ENCODE results near the gene ZNF385A.

Gene ZNF385A

DNA sequence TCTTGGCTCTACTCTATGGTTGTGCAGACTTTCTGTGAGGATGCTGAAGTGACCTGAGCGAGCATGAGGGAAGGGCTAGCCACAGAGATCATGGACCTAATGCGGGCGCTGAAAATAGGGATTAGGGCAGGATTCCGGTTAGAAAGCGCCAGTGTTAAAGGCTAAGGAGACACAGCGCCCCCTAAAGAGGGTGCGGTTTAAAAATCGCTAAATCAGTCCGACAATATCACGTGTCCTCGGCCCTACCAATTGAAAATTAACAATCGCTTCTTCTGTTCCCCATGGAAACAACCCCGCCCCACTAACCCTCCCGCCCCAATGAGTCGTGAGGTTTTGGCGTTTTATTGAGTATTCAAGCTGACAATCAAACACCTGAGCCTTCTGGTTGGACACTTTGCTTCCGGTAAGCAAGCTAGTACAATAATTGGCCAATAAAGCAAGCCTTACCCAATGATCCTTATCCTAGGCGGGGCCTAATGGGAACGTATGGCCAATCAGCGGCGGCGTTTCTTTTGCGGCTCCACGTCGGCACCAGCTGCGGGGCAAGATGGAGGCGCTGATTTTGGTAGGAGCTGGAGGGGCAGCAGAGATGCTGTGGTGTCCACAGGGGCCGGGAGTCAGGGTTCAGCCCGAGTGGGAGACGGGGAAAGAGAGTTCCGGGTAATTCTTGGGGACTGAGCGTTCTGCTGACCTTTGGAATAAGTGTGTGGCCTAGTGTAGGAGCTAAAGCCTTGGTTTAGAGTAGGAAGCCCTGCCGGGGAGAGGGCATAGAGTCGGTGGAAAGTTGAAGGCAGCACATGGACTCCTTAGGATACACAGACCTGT is 59.7 kb downstream of the ZNF385A start, which contains the start of gene COPZ1:
TSS of gene COPZ1 (plus strand) at position 515 of the 825 bp plus-strand sequence. CDS start at position 548, 33 bp downstream.
- H3K4me3 ChIP-seq (ENCODE audit: control insufficient read depth, low read depth, low read length), result peak within 1 kb of the TSS; percentile 98
- DNase-seq (ENCODE audit: low read depth), result peak; percentile 100
- peak; percentile 73 for TF ChIP-seq CTCF (conservative IDR thresholded peaks at IDR 0.05; ENCODE audit: control insufficient read depth, insufficient read depth, low read depth, low read length)

GRCh38 chr12:54321363-54321762 is 63.2 kb downstream of the ZNF385A start:
- no peak for TF ChIP-seq CTCF (conservative IDR thresholded peaks at IDR 0.05; ENCODE audit: control insufficient read depth, insufficient read depth, low read depth, low read length)
- no peak for DNase-seq (ENCODE audit: low read depth)
- H3K4me3 ChIP-seq (ENCODE audit: control insufficient read depth, low read depth, low read length), result no peak overlapping the region

Measured in fibroblast of mammary gland (primary cell).